Fibroblast of skin of abdomen (primary cell): ENCODE results near the gene ARL2.
A peak's percentile ranks its signal among the peaks of the same experiment; 100 is the strongest.
"Not testable (repeated sequence)": the region's sequence is repeated elsewhere in the genome, so short reads cannot be mapped to it uniquely, and the experiment has no call there.

ENCODE experiments used
- DNase-seq: peaks from one replicate; pipeline ENCODE4 v3.0.0-alpha.2; 2013

Gene ARL2

DNA sequence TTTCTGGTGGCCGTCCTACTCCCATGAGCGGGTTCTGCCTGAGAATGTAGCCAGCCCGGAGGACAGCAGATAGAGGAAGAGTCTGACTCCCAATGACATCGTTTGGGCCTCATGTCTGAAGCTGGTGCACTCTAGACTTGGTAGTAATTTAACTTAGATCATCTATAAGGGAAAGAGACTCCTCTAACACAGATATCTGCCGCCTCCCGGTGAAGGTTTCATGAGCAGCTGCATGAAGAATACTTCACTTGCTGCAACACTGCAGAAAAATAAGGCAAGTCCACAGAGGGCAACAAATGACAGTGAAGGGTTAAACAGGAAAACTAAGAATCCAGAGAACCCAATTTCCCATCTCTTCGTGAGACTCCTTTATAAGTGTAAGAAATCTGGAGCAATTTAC is 5.9 kb upstream of the ARL2 start:
- DNase-seq = peak; percentile 25

DNA sequence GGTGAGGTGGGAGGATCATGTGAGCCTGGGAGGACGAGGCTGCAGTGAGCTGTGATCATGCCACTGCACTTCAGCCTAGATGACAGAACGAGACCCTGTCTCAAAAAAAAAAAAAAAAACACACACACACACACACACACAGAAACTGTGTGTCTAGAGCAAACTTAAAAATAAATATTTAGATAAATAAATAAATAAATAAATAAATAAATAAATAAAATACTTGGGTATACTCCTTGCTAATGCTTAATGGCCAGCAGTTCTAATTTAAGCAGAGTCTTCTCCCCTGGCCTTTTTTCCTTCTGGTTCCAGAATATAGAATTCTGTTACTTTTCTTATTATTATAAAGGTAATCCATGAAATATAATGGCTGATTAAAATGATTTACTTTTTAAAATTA is 5.1 kb upstream of the ARL2 start:
- no peak for DNase-seq

DNA sequence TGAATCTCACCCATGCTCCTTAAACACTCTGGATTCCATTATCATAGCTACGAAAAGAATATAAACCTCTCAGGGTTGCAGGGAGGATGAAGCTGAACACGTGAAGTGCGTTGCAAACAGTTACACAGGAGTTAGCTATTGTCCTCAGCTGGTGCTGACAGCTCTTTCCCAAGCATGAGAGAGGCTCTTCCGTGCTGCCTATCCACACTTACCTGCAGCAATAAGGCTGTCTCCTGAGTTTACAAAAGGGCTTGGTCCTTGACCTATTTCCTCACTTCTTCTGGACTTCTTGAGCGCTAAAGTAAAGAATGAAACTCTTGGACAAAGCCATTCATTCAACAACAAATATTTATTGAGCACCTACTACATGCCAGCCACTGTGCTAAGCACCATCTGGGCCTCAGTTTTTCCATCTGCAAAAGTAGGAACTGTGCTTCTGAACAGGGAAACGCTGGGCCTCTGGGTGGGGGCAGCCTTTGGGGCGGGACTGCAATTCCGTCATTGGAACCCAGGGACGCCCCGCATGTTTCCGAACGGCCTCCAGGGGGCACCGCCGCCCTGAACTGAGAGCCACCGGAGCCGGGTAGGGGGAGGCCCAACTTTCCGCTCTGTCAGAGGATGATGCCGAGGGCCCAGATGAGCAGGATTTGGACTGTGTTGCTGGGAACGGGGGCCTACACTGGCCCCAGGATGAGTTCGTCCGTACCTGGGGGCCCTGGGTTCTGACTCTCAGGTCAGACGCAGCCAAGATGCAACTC is 651 bp upstream of the ARL2 start:
- DNase-seq = peak; percentile 87

DNA sequence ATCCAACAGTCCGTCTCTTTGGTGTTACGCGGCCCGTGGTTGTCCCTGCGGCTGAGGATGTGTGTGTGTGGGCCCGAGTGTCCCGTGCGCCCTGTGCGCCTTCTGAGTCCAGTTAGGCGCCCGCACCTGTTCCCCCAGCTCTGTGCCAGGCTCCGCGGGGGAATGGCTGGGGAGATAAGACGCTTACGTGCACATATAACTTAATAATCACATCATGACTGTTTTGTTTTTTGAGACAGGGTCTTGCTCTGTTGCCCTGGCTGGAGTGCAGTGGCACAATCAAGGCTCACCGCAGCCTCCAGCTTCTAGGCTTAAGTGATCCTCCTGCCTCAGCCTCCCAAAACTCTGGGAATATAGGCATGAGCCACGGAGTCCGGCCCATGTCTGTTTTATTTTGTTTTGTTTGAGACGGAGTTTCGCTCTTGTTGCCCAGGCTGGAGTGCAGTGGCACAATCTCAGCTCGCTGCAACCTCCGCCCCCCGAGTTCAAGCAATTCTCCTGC is 817 bp downstream of the ARL2 start:
- DNase-seq = no peak

DNA sequence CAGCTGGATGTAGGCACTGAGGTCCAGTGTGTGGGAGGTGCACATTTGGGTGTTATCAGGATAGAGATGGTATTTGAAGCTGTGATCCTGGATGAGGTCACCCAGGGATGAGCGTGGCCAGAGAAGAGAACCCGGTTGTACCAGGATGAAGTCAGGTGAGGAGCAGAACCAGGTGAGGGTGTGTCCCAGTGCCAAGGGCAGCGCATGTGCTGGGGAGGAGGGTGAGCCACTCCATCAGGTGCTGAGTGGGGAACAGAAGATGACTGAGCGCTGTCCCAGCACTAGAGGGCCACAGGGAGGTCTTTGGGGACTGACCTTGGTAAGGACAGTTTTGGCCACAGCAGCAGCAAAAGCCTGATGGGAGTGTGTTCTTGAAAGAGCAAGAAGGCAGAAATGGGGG is 2.7 kb downstream of the ARL2 start:
- no peak for DNase-seq

DNA sequence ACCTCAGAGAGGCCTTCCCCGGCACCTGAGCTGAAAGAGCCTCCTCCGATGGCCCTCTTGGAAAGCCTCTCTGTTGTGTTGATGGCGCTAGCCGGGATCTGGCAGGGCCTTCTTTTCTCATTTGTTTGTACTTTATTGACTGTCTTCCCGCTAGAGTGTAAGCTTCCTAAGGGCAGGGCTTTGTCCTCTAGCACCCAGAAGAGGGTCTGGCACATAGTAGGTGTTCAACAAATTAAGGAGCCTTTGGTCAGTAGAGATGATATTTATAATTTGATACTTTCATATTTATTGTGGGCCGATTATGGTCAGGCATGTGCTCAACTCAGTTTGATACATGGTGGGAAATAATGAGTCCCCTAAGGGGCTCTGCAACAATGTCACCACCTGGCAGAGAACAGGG is 4.0 kb downstream of the ARL2 start:
- DNase-seq = no peak

DNA sequence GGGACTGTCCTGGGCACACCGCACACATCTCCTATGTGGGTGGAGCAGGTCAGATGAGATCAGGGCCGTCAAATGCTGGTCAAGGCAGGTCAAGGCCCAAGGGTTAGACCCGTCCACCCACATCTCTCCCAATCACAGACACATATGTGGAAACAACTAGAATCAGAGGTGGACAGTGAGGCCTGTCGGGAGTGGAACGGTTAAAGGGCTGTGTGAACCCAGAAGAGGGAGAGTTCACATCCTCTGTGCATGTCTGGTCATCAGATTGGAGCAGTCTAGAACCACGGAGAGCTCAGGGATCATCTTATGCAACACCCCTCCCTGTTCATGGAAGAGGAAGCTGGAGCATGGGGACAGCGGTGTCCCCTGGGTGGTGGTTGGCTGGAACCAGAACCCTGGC is 5.9 kb downstream of the ARL2 start:
- no peak for DNase-seq

DNA sequence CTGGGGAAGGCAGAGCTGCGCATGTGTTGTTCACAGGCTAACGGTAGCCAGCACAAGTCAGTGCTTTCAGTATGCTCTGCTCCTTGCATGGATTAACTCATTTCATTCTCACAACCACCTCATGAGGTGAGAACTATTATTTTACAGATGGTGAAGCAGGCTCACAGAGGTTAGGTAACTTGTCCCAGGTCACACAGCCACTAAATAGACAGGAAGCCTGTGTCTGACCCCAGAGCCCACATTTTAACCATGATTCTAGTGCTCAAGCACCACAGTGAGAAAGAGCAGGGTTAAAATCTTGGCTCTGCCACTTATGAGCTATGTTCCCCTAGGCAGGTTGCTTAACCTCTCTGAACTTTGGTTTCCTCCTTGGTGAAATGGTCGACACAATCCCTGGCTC is 7.0 kb downstream of the ARL2 start:
- no peak for DNase-seq

DNA sequence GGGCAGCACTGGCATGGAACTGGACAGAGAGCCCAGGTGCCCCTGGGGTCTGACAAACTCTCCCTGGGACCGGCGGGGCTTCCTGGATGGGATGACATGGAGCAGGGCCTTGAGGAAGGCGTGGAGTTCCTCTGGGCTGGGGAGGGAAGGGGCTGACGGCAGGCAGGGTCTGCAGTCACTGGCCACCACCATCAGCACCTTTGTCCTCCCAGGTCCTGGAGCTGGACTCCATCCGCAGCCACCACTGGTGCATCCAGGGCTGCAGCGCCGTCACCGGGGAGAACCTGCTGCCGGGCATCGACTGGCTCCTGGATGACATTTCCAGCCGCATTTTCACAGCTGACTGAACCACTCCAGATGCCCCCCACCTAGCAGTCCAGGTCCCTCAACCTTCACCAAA is 7.5 kb downstream of the ARL2 start:
- no peak for DNase-seq

DNA sequence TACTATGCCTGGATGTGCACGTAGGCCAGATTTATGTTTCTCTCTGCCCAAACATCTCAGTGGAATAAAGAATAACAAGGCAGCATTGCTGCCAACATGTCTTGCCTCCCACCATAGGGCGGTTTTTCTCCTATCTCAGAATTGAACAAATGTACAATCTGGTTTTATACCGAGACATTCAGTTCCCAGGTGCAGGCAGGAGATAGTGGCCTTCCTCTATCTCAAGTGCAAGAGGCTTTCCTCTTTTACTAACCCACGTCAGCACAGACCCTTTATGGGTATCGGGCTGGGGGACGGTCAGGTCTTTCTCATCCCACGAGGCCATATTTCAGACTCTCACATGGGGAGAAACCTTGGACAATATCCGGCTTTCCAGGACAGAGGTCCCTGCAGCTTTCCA is 9.5 kb downstream of the ARL2 start:
- not testable (repeated sequence) for DNase-seq

DNA sequence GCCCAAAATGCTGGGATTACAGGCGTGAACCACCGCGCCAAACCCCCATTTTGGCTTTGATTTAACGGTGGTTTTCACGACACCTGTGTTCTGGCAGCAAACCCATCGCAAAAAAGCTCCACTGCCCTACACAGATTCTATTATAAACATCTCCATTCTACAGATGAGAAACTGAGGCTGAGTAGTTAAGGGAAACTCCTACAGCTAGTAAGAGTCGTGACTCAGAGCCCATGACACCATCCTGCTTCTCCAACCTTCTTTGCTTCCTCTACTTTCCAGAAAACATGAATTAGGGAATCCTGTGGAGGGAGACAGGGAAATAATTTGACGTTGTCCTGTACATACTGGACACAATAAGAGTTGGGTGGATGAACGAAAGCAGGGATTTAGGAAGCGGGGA is 12.8 kb downstream of the ARL2 start:
- no peak for DNase-seq

DNA sequence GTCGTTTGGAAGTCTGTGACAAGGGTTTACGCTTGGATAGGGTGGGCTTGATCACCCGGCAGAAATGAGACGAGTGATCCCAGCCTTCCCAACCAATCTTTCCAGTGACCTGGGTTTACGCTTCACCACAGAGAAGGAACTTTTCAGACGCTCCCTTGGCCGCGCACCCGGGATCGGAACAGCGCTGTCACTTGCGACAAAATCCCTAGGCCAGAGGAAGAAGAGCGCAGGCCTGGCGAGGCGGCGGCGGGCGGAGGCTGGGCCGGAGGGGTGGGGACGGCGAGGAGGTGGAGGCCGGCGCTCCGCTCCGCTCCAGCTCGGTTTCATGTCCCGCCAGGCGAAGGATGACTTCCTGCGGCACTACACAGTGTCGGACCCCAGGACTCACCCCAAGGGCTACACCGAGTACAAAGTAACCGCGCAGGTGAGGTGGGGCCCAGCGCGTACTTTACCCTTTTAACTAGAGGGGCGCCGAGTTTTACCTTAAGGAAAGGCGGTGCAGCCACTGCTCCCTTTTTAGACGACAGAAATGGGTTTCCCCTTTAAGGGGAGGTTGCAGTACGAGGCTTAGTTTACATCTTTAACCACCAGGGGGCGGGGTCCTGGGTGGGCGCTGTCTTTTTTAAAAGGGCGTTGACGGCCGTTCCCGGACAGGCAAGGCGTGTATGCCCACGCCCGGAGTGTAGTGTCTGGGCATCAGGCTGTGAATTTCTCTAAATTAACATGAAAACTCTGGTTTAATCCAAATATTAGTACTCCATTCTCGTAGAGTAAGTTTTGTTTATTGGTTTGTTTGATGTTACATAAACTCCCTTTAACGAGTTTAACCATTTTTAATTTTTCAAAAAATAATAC is 13.5 kb downstream of the ARL2 start, which contains the start of gene SNX15:
Gene SNX15 (plus strand): TSS at position 227 of the 855 bp plus-strand sequence. CDS start 99 bp downstream, at position 326.
- DNase-seq = peak; percentile 97

DNA sequence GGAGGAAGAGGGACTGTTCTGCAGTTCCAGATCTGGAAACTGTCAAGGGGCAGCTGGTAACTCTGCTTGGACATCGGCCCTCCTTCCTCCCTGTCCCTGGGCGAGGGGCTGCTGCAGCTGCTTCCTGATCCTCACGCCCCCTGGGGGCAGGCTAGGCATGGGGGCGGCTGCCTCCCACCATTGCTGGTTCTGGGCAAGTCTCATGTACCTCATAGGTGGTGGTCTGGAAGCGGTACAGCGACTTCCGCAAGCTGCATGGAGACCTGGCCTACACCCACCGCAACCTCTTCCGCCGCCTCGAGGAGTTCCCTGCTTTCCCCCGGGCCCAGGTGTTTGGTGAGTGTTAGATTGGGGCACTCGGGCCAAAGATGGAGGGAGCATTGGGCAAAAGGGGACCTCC is 18.3 kb downstream of the ARL2 start:
- no peak for DNase-seq

DNA sequence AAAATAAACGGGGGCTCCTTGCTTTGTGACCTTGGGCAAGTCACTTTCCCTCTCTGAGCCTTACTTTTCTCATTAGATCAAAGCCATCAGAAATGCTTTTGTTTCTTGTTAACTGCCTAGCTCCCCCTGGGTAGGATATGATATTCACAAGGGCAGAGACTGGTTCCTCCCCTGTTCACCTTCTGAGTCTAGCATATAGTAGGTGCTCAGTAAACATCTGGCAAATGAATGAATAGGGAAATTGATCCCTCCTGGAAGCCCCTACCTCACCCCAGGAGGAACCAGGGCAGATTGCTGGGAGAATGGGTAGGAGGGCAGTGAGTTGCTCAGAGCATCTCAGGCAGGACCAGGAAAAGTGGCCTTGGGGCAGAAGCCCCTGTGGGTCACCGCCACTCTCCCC is 20.5 kb downstream of the ARL2 start:
- DNase-seq = no peak

DNA sequence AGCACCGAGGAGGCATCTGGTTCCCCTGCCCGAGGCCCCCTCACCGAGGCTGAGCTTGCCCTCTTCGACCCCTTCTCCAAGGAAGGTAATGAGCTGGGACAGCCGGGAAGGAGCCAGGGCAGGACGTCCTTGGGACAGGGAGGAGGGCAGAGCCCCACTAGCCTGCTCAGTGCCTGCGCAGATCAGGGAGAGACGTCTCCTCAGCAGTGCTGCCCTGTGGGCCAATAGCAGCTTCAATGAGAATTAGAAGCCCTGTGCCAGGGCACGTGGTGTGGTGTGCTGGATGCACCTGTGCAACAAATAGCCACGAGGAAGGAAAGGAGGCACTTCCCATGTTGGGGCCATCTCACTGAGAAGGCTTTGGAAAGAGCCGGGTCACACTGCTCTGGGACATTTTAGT is 21.6 kb downstream of the ARL2 start:
- no peak for DNase-seq

DNA sequence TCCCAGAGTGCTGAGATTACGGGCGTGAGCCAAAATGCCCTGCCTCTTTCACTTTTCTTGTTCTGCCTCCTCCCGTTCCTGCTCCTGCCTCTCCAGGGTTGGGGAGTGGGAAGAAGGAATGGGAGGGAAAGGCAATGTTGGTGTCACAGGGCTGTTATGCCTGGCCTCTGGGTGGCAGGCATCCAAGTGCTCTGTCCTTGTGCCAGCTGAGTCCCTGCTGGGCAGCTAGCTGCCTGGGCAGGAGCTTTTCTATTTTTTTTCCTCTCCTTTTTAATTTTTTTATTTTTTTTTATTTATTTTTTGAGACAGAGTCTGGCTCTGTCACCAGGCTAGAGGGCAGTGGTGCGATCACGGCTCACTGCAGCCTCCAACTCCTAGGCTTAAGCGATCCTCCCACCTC is 23.0 kb downstream of the ARL2 start:
- no peak for DNase-seq

DNA sequence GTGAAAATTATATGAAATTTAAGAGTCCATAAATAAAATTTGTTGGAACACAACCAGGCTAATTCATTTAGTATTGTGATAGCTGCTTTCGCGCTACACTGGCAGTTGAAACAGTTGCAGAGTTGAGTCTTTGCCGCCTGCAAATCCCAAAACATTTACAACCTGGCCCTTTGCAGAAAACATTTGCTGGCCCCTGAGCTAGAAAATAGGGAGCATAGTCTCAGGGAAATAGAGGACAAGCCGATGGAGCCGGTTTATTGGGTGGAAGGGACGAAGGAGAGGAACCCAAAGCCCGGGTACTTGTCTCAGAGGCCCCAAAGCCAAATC is 26.5 kb downstream of the ARL2 start:
- no peak for DNase-seq

DNA sequence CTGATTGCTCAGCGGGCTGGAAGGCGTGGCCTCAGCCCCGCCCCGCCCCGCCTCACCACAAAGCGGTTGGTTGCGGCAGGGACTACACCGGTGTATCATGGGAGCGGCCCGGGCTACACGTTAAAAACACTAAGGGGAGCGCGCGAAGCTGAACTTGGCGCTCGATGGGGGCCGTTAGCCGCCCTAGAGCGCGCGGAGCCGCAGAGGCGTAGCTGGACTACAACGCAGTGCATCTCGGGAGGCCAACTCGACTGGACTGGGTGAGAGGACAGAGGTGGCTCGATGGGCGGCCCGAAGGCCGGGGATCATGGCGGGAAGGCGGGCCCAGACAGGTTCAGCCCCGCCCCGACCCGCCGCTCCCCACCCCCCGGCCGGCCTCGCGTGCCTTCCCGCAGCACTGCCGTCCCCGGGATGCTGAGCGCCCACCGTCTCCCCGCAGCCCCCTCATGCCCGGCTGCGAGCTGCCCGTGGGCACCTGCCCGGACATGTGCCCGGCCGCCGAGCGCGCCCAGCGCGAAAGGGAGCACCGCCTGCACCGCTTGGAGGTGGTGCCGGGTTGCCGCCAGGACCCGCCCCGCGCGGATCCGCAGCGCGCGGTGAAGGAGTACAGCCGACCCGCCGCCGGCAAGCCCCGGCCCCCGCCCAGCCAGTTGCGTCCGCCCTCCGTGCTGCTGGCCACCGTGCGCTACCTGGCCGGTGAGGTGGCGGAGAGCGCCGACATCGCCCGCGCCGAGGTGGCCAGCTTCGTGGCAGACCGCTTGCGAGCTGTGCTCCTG is 27.1 kb downstream of the ARL2 start, which contains the start of gene SAC3D1:
Gene SAC3D1 (plus strand): TSS at position 364 of the 776 bp plus-strand sequence. CDS start 83 bp downstream, at position 447.
- peak; percentile 94 for DNase-seq

DNA sequence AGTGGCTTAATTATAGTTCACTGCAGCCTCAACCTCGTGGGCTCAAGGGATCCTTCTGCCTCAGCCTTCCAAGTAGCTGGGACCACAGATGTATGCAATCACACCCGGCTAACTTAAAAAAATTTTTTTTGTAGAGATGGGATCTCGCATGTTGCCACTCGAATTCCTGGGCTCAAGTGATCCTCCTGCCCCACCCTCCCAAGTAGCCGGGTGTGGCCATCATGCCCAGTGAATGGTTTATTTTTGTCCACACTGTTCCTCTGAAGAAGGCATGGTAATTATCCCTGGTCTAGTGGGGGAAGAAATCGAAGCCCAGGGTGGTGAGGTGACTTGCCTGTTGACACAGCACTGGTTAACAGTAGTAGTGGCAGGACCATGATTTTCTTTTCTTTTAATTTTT is 28.9 kb downstream of the ARL2 start:
- no peak for DNase-seq

DNA sequence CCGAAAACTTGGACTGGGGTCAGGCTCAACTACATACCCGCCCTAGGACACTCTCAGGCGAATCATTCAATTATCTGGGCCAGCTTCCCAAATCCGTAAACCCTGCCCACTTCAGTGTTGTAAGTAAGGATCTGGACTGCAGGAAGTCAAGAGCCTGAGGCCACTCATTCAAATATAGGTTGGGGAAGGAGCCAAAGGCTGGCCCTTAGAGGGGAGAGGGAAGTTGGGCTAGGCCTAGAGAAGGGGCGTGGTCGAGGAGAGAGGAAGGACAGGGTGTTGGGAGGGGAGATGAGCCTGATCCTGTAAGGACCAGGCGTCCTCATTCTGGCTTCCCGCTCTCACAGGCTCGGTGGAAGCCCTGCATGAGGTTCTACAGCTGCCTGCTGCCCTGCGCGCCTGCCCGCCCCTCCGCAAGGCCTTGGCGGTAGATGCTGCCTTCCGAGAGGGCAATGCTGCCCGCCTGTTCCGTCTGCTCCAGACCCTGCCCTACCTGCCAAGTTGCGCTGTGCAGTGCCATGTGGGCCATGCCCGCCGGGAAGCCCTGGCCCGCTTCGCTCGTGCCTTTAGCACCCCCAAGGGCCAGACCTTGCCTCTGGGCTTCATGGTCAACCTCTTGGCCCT is 30.0 kb downstream of the ARL2 start:
- peak; percentile 8 for DNase-seq

DNA sequence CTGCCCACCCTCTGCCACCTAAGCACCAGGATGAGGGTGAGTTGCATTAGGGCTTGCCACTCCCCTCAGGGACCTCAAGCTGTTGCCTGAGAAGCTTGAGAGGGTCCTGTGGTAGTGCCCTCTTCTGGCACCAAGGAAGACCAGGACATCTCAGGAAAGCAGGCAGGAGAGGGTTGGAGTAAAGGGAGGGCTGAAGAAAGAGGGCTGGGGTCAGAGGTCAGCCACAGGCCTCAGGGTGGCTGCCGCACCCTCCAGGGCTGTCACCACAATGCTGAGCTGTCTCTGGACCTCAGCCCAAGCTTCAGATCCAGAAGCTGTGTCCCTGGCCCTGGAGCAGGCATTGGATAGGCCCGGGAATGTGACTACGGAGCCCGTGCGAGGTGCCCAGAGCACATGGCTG is 31.1 kb downstream of the ARL2 start:
- no peak for DNase-seq

DNA sequence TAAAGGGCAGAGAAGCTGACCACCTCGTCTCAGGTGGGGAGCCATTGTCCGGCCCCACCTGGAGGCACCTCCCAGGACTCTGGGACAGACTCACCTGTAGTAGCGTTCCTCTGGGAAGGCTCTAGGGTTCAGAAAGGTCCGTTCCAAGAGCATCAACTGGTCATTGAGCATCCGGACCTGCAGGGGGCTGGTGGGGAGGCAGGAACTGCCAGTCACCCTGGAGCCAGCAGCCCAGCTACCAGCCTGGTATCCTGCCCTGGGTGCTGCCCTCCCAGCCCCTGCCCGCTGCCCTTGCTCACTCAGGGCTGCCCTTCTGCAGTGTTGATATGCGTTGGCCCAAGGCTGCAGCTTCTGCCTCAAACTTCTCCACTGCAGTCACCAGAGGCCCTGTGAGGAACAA is 31.8 kb downstream of the ARL2 start:
- DNase-seq = no peak
